HL-60 (cell line): ENCODE results near the gene EIF4ENIF1.

Source experiments
- DNase-seq, 2 experiments: peaks; one replicate each; pipeline ENCODE4 v3.0.0-alpha.2; 2010 to 2020; ENCODE audit warnings: low read depth in 1 of 2, low spot score in 1 of 2
- H3K27ac ChIP-seq: fragments of 250-450 bp; sonication (Bioruptor Pico); replicated peaks from 2 replicates; pipeline ENCODE4 v1.5.1; 2020; ENCODE audit warnings: mild to moderate bottlenecking, moderate library complexity
- H3K27me3 ChIP-seq: fragments of 250-450 bp; sonication (Bioruptor Pico); 2 replicates; pipeline ENCODE4 v1.5.1; 2021; ENCODE audit warnings: mild to moderate bottlenecking, moderate library complexity; ENCODE audit not compliant: insufficient read depth, poor library complexity, severe bottlenecking
- H3K4me3 ChIP-seq: replicated peaks from 2 replicates; pipeline ENCODE4 v1.5.1; 2011; ENCODE audit warnings: mild to moderate bottlenecking, control low read depth, low read length; ENCODE audit not compliant: insufficient read depth
- CTCF ChIP-seq: IDR thresholded peaks from one replicate; pipeline ENCODE4 v1.5.1; 2011; ENCODE audit warnings: low read length, control low read depth, inconsistent platforms; ENCODE audit not compliant: insufficient read depth
- GABPA ChIP-seq: IDR thresholded peaks from 2 replicates; pipeline ENCODE4 v1.6.1; 2012; ENCODE audit warnings: low read depth
- POLR2AphosphoS5 ChIP-seq: IDR thresholded peaks from 2 replicates; pipeline ENCODE4 v1.6.1; 2012; ENCODE audit warnings: low read depth
- REST ChIP-seq: IDR thresholded peaks from 2 replicates; pipeline ENCODE4 v1.6.1; 2012; ENCODE audit warnings: low read depth; ENCODE audit not compliant: insufficient replicate concordance
- SPI1 ChIP-seq: IDR thresholded peaks from 2 replicates; pipeline ENCODE4 v1.6.1; 2012; ENCODE audit warnings: low read depth, mild to moderate bottlenecking, borderline replicate concordance

EIF4ENIF1 gene

GRCh38 chr22:31474743-31475142 lies 14.9 kb downstream of the EIF4ENIF1 start:
- TF ChIP-seq REST (no peak), GABPA (no peak), SPI1 (no peak), CTCF (no peak), POLR2AphosphoS5 (no peak)
- no peak overlapping the region for H3K4me3 ChIP-seq
- no peak overlapping the region for H3K27ac ChIP-seq
- no peak for DNase-seq
- H3K27me3 ChIP-seq = no peaks in the 10 kb centered on the region

- DNase-seq = no peak
- Histone ChIP-seq H3K27ac (no peak overlapping the region), H3K27me3 (no peaks in the 10 kb centered on the region), H3K4me3 (no peak overlapping the region)
- TF ChIP-seq CTCF (no peak), REST (no peak), GABPA (no peak), POLR2AphosphoS5 (no peak), SPI1 (no peak)
Observed at GRCh38 chr22:31465307-31465706, 24.3 kb downstream of the EIF4ENIF1 start.

GRCh38 chr22:31461699-31462098 lies 27.9 kb downstream of the EIF4ENIF1 start:
- H3K27me3 ChIP-seq = no peaks in the 10 kb centered on the region
- TF ChIP-seq GABPA (no peak), SPI1 (no peak), REST (no peak), POLR2AphosphoS5 (no peak), CTCF (no peak)
- H3K27ac ChIP-seq = no peak overlapping the region
- no peak for DNase-seq
- no peak overlapping the region for H3K4me3 ChIP-seq
